ENCODE results near the gene CAB39.

CAB39 gene

DNA sequence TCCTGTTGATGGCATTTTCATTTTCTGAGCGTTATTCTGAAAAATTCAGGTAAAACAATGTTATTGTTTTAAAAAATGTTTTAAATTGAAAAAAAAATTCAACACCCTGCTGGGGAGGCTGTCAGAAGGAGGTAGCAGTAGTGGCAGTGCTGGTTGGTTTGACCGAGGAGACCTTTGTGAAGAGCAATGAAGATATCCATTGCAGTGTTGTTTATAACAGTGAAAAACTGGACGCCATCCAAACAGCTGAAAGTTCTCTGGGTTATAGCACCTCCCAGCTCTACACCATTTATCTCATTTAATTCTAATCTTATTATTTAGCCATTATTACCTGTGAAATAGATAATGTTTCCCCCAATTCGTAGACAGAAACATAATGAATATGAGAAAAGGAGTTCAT lies 139.5 kb downstream of the CAB39 start:
- DNase-seq (ENCODE audit: low spot score), result no peak
- in situ Hi-C loops (cut with MboI; ENCODE audit: low sequenced_read_pairs, unreplicated experiment), result no loop called here
- TF ChIP-seq, protein P1, sequence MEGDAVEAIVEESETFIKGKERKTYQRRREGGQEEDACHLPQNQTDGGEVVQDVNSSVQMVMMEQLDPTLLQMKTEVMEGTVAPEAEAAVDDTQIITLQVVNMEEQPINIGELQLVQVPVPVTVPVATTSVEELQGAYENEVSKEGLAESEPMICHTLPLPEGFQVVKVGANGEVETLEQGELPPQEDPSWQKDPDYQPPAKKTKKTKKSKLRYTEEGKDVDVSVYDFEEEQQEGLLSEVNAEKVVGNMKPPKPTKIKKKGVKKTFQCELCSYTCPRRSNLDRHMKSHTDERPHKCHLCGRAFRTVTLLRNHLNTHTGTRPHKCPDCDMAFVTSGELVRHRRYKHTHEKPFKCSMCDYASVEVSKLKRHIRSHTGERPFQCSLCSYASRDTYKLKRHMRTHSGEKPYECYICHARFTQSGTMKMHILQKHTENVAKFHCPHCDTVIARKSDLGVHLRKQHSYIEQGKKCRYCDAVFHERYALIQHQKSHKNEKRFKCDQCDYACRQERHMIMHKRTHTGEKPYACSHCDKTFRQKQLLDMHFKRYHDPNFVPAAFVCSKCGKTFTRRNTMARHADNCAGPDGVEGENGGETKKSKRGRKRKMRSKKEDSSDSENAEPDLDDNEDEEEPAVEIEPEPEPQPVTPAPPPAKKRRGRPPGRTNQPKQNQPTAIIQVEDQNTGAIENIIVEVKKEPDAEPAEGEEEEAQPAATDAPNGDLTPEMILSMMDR (IDR thresholded peaks at IDR 0.05; ENCODE audit: borderline replicate concordance, control extremely low read depth, extremely low read depth, insufficient read depth, missing control alignments), result no peak

DNA sequence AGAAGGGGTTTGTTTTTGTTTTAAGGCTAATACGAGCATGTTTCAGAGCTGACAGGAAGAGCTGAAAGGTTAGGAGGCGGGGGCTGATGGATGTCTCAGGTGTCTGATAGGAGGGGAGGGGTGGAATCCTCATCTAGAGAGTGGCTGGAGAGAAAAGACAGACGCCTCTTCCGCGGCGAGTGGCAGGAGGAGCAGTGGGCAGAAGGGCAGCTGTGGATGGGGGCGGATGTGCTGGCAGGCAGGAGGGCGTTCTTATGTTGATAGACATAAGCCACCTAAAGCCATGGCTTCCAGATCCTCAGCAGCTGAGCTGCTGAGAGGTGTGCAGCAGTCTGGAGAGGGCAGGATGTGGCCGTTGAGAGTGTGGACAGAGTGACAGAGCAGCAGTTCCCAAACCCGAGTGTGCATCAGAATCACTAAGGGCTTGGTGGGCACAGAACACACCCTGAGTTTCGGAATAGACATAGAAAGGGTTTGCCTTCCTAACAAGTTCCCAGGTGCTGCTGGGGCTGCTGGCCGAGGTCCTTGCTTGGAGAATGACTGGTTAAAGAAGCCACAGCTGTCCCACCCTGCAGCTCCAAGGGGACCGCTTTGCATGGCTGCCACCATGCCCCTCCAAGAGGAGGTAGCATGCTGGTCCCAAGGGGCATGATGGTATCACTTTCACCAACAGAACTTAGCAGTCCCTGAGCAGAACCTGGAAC lies 149.1 kb downstream of the CAB39 start:
- in situ Hi-C loops (cut with MboI; ENCODE audit: low sequenced_read_pairs, unreplicated experiment), result no loop called here
- no peak for DNase-seq (ENCODE audit: low spot score)

DNA sequence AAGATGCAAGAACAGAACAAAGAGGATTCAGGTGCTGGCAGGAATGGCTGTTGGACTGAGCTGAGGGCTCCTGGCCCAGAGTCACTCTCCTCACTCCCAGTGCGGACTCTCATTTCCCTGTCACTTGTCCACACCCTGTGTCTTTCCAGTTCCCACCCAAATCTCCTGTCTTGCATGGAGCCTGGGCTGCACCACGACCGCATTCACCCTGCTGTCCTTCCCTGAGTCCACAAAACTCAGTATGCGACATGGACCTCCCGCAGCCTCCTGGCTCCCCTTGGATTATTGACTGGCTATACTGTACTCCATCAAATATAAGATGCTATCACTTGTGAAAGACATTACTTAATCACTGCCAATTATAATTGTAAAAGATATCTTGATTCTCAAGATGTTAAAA lies 149.7 kb downstream of the CAB39 start:
- TF ChIP-seq, protein P1 (IDR thresholded peaks at IDR 0.05; ENCODE audit: borderline replicate concordance, control extremely low read depth, extremely low read depth, insufficient read depth, missing control alignments), result no peak
- in situ Hi-C loops (cut with MboI; ENCODE audit: low sequenced_read_pairs, unreplicated experiment), result no loop called here
- DNase-seq (ENCODE audit: low spot score), result peak; percentile 13

More for the DNA sequence above, 149.1 kb downstream of the CAB39 start:
- TF ChIP-seq, protein P1 (IDR thresholded peaks at IDR 0.05; ENCODE audit: borderline replicate concordance, control extremely low read depth, extremely low read depth, insufficient read depth, missing control alignments), result no peak

DNA sequence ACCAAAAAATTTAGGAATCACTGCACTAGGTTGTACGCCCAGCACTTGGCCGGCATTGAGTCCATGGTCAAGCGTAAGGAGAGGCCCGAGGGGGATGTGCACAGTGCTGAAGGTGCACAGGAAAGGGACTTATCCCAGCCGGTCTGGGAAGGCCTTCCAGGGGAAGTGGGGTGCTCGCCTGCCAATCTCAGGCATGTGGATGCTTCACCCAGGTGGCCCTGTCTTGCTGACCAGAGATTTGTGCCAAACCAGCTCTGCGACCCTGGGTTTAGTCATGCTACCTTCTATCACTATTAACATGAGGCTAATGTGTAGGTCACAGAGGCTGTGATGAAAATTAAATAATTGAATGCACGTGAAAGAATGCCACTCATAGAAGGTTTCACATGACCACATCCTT lies 150.4 kb downstream of the CAB39 start:
- TF ChIP-seq, protein P1 (IDR thresholded peaks at IDR 0.05; ENCODE audit: borderline replicate concordance, control extremely low read depth, extremely low read depth, insufficient read depth, missing control alignments), result no peak
- in situ Hi-C loops (cut with MboI; ENCODE audit: low sequenced_read_pairs, unreplicated experiment), result no loop called here
- peak; percentile 19 for DNase-seq (ENCODE audit: low spot score)

DNA sequence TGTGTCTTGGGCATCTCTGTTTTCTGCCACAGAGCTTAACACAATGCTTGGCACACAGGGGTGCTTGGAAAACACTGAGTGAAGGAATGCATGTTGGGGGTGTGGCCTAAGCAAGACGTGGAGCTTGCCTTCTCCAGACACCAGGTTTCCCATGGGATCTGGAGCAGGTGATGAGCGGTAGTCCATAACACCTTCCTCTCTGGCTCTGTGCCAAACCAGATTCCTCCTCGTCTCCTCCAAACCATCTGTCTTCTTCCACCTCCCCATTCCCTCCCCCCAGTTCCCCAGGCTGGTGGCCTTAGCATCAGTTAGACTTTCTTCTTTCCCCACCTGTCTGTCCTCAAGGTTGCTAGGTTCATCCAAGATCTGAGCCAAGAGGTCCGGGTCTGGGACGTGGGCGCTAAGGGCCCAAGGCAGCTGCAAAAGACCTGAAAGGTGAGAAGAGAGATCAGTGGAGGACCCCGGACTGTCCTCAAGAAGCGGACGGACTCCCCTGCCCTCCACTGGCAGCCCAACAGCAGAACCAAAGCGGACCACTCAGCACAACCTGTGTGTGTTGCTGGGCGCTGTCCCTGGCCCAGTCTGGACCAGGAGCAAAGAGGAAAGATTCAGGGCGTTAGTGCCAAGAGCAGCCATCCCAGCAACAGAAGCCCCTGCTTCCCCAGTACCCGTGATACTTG lies 150.9 kb downstream of the CAB39 start:
- in situ Hi-C loops (cut with MboI; ENCODE audit: low sequenced_read_pairs, unreplicated experiment), result no loop called here
- peak; percentile 24 for DNase-seq (ENCODE audit: low spot score)
- TF ChIP-seq, protein P1 (IDR thresholded peaks at IDR 0.05; ENCODE audit: borderline replicate concordance, control extremely low read depth, extremely low read depth, insufficient read depth, missing control alignments), result no peak

DNA sequence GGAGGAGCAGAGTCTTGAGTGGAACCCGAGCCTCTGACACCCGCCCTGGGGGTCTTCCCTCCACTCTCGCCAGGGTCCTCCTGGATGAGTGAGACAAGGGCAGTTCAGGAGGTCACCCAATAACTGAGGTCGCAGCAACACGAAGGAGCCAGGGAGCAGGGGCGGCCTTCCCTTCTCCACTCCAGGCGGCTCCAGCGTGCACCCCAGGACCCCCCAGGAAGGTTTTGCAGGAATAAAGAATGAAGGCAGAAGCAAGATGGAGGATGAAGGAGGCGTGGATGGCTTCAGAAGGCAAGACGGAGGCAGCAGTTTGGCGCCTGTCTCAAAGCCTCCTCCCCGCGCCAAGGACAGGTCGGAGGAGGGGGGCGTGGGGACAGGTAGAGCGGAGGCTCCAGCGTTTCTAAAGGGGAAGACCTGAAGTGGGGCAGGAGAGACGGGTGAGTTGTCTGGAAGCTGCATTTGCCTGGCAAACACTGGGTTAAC lies 151.5 kb downstream of the CAB39 start:
- peak; percentile 21 for DNase-seq (ENCODE audit: low spot score)
- in situ Hi-C loops (cut with MboI; ENCODE audit: low sequenced_read_pairs, unreplicated experiment), result no loop called here
- TF ChIP-seq, protein P1 (IDR thresholded peaks at IDR 0.05; ENCODE audit: borderline replicate concordance, control extremely low read depth, extremely low read depth, insufficient read depth, missing control alignments), result no peak
